PC-9 (cell line): ENCODE data around the gene NFIX. TPM values are rescaled to one million over a fixed set of nuclear protein-coding genes. Genes with fewer than 3 reads are reported as not detected.

Experiments used
- BruUV-seq: library from RNA; stranded (reverse); fragments of 400-500 nt; replicated peaks from 2 replicates; lab custom pipeline; 2021; lab: Mats Ljungman, UMichigan
- CTCF ChIA-PET: fragments of 300-600 bp; sonication (Branson Sonifier 250); formaldehyde crosslinking; loops from one replicate; lab custom pipeline; 2022; ENCODE audit warnings: antibody characterized with exemption; lab: Charles Lee
- POLR2A ChIA-PET: fragments of 300-600 bp; sonication (Branson Sonifier 250); formaldehyde crosslinking; loops from one replicate; lab custom pipeline; 2022; ENCODE audit warnings: antibody characterized with exemption; ENCODE audit not compliant: unreplicated experiment; lab: Charles Lee
- DNase-seq, 2 experiments: peaks; one replicate each; pipeline versions ENCODE4 v3.0.0 to v3.0.0-alpha.2; 2015 to 2022; ENCODE audit warnings: mixed read lengths in 1 of 2
- H2AFZ ChIP-seq: fragments of 200-600 bp; sonication (generic); 2 replicates; pipeline ENCODE4 v1.8.1; 2017; ENCODE audit warnings: antibody characterized with exemption
- H3F3A ChIP-seq: fragments of 200-600 bp; sonication (generic); 2 replicates; pipeline ENCODE4 v1.8.1; 2017; ENCODE audit warnings: antibody characterized with exemption, mild to moderate bottlenecking, low read depth; ENCODE audit not compliant: insufficient read depth
- H3K27ac ChIP-seq: fragments of 200-600 bp; sonication (generic); 2 replicates; pipeline ENCODE4 v1.6.1; 2016; ENCODE audit warnings: mixed run types
- H3K27me3 ChIP-seq: fragments of 200-600 bp; sonication (generic); 2 replicates; pipeline ENCODE4 v1.6.1; 2016; ENCODE audit warnings: low read depth, mixed run types; ENCODE audit not compliant: insufficient read depth
- H3K36me3 ChIP-seq: fragments of 200-600 bp; sonication (generic); 2 replicates; pipeline ENCODE4 v1.6.1; 2016; ENCODE audit warnings: low read depth, mixed run types
- H3K4me1 ChIP-seq: fragments of 200-600 bp; sonication (generic); replicated peaks from 2 replicates; pipeline ENCODE4 v1.6.1; 2016; ENCODE audit warnings: mixed run types; ENCODE audit not compliant: insufficient read depth
- H3K4me2 ChIP-seq: fragments of 200-600 bp; sonication (generic); 2 replicates; pipeline ENCODE4 v1.6.1; 2017; ENCODE audit warnings: mixed run types
- H3K4me3 ChIP-seq: fragments of 200-600 bp; sonication (generic); 2 replicates; pipeline ENCODE4 v1.6.1; 2016; ENCODE audit warnings: mixed run types
- H3K79me2 ChIP-seq: fragments of 200-600 bp; sonication (generic); 2 replicates; pipeline ENCODE4 v1.6.1; 2017; ENCODE audit warnings: low read depth, mixed run types
- H3K9me2 ChIP-seq: fragments of 200-600 bp; sonication (generic); 2 replicates; pipeline ENCODE4 v1.8.1; 2017; ENCODE audit warnings: mild to moderate bottlenecking; ENCODE audit not compliant: insufficient read depth
- H3K9me3 ChIP-seq: fragments of 200-600 bp; sonication (generic); 2 replicates; pipeline ENCODE4 v1.8.1; 2016; ENCODE audit warnings: low read depth; ENCODE audit not compliant: insufficient read depth
- H4K20me1 ChIP-seq: fragments of 200-600 bp; sonication (generic); 2 replicates; pipeline ENCODE4 v1.8.1; 2017; ENCODE audit not compliant: insufficient read depth
- EZH2 ChIP-seq: fragments of 200-600 bp; sonication (generic); IDR thresholded peaks from 2 replicates; pipeline ENCODE4 v1.8.0; 2017; ENCODE audit warnings: antibody characterized with exemption, low read depth
- intact Hi-C: fragments of 100-400 bp; cut with micrococcal nuclease; formaldehyde crosslinking; loops from one replicate; pipeline ENCODE4 v1.10.0; 2022; ENCODE audit not compliant: unreplicated experiment
- total RNA-seq: library from RNA; stranded (reverse); gene quantifications from 2 replicates; pipeline ENCODE4 v1.2.3, GENCODE V29; 2021
- TF ChIP-seq, protein P1 (sequence below): fragments of 200-600 bp; sonication (generic); conservative IDR thresholded peaks from 2 replicates; pipeline ENCODE4 v1.6.1; 2017; ENCODE audit warnings: mixed run types, antibody characterized with exemption, mild to moderate bottlenecking, moderate library complexity

NFIX gene
- total RNA-seq, 1 experiment from 2014 or later = 24.2 TPM

DNA sequence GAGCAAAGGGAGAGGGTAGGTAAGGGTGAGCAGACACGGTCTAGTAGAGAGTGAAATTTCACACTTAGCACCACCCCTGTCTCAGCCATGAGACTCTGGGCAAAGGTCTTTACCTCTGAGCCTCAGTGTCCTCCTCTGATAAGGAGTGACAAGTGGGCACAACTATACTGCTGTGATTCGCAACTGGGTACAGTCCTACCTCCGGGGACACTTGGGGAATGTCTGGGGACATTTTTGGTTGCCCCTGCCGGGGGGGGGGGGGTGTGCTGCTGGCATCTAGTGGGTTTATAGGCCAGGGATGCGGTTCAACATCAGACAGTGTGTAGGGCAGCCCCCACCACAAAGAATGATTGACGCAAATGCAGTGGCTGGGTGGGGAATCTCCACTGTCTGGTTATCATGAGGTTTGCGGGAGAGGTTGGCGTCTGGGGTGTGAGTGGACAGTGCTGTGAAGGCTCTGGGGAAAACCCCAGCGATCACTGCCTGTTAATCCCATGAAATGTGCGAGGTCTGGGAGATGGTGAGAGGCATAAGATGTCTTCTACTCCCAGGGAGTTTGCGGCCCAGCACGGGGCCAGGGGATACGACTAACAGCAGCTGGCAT lies 127.1 kb downstream of the NFIX start:
- ChIA-PET POLR2A (no interaction called here), CTCF (no interaction called here)
- Histone ChIP-seq H2AFZ (no peak overlapping the region), H3K4me3 (no peak overlapping the region), H3K4me2 (no peak overlapping the region), H4K20me1 (peaks cover 85% of the 10 kb centered on the region), H3K4me1 (peaks cover 20% of the 10 kb centered on the region), H3K27me3 (no peaks in the 10 kb centered on the region), H3K9me3 (no peaks in the 10 kb centered on the region), H3F3A (peaks cover 17% of the 10 kb centered on the region; the same call in 1 of the 2 replicates), H3K27ac (no peak overlapping the region), H3K9me2 (no peaks in the 10 kb centered on the region), H3K36me3 (peaks cover 27% of the 10 kb centered on the region), H3K79me2 (peaks cover 95% of the 10 kb centered on the region)
- intact Hi-C loops = no loop called here
- no TSS peak for BruUV-seq
- no peak for TF ChIP-seq EZH2
- DNase-seq = no peak

GRCh38 chr19:13122980-13123957 lies 128.0 kb downstream of the NFIX start:
- H3K4me3 ChIP-seq = no peak overlapping the region
- intact Hi-C loops = no loop called here
- H3K79me2 ChIP-seq = peaks cover 98% of the 10 kb centered on the region
- H3K36me3 ChIP-seq = peaks cover 27% of the 10 kb centered on the region
- no peaks in the 10 kb centered on the region for H3K9me3 ChIP-seq
- BruUV-seq = no TSS peak
- H3K4me2 ChIP-seq = no peak overlapping the region
- no peak overlapping the region for H2AFZ ChIP-seq
- no peaks in the 10 kb centered on the region for H3K9me2 ChIP-seq
- ChIA-PET POLR2A (no interaction called here), CTCF (no interaction called here)
- no peaks in the 10 kb centered on the region for H3K27me3 ChIP-seq
- peaks cover 94% of the 10 kb centered on the region for H4K20me1 ChIP-seq
- TF ChIP-seq, protein P1, sequence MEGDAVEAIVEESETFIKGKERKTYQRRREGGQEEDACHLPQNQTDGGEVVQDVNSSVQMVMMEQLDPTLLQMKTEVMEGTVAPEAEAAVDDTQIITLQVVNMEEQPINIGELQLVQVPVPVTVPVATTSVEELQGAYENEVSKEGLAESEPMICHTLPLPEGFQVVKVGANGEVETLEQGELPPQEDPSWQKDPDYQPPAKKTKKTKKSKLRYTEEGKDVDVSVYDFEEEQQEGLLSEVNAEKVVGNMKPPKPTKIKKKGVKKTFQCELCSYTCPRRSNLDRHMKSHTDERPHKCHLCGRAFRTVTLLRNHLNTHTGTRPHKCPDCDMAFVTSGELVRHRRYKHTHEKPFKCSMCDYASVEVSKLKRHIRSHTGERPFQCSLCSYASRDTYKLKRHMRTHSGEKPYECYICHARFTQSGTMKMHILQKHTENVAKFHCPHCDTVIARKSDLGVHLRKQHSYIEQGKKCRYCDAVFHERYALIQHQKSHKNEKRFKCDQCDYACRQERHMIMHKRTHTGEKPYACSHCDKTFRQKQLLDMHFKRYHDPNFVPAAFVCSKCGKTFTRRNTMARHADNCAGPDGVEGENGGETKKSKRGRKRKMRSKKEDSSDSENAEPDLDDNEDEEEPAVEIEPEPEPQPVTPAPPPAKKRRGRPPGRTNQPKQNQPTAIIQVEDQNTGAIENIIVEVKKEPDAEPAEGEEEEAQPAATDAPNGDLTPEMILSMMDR = no peak
- TF ChIP-seq EZH2 = no peak
- peaks cover 16% of the 10 kb centered on the region for H3K4me1 ChIP-seq
- peaks cover 12% of the 10 kb centered on the region; the same call in 1 of the 2 replicates for H3F3A ChIP-seq
- H3K27ac ChIP-seq = no peak overlapping the region
- DNase-seq = no peak

DNA sequence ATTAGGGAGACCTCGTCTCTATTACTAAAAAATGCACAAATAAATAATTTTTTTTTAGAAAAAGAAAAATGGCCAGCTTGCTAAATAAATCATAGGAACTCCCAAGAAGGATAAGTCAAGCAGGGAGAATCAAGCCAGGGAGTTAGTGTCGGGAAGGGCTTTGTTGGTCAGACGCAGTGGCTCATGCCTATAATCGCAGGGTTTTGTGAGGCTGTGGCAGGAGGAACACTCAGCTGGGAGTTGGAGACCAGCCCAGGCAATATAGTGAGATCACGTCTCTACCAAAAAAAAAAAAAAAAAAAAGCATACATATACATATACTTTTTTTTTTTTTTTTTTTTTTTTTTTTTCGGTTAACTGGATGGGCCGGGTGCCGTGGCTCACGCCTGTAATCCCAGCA lies 131.8 kb downstream of the NFIX start:
- BruUV-seq = no TSS peak
- ChIA-PET POLR2A (interaction anchor here (0.7 kb wide), 1 partner anchor 237 kb away, joined by 15 read pairs; no protein-coding TSS in a partner anchor), CTCF (no interaction called here)
- Histone ChIP-seq H3K4me2 (no peak overlapping the region), H2AFZ (no peak overlapping the region), H3K4me1 (peaks cover 2% of the 10 kb centered on the region), H3K79me2 (peaks cover 98% of the 10 kb centered on the region), H3K36me3 (peaks cover 20% of the 10 kb centered on the region), H3F3A (peaks cover 36% of the 10 kb centered on the region; the same call in 1 of the 2 replicates), H3K9me2 (no peaks in the 10 kb centered on the region), H3K9me3 (no peaks in the 10 kb centered on the region), H3K27me3 (no peaks in the 10 kb centered on the region), H4K20me1 (peaks cover 100% of the 10 kb centered on the region), H3K4me3 (no peak overlapping the region), H3K27ac (no peak overlapping the region)
- TF ChIP-seq, protein P1 = no peak
- TF ChIP-seq EZH2 = no peak
- no peak for DNase-seq
- intact Hi-C loops = no loop called here
